Coronary artery (tissue), 2 donors: ENCODE data around the gene MRPL39.

Experiments
- DNase-seq: peaks from one replicate; pipeline ENCODE4 v3.0.0-alpha.2; 2017; ENCODE audit warnings: low spot score
- H3K27ac ChIP-seq, 2 donors: fragments of 200-600 bp; sonication (generic); one replicate each; pipeline ENCODE4 v1.5.1; 2016 to 2019
- H3K4me3 ChIP-seq: fragments of 200-600 bp; sonication (generic); 2 replicates; pipeline ENCODE4 v1.5.1; 2016; ENCODE audit warnings: mild to moderate bottlenecking, moderate library complexity
- CTCF ChIP-seq: fragments of 200-600 bp; sonication (generic); IDR thresholded peaks from one replicate; pipeline ENCODE4 v1.5.1; 2019; ENCODE audit warnings: antibody characterized with exemption

MRPL39 gene

GRCh38 chr21:25569084-25569483 is 38.2 kb downstream of the MRPL39 start:
- no peak overlapping the region for H3K27ac ChIP-seq
- H3K4me3 ChIP-seq, result no peak overlapping the region
- DNase-seq, result no peak
- TF ChIP-seq CTCF, result no peak

- H3K4me3 ChIP-seq, result no peak overlapping the region
- no peak for TF ChIP-seq CTCF
- H3K27ac ChIP-seq, result peak overlapping the region in 1 of 2 donors; percentile 21
- DNase-seq, result no peak
These were observed 39.0 kb downstream of the MRPL39 start for GRCh38 chr21:25568246-25568645.

- H3K4me3 ChIP-seq, result no peak overlapping the region
- H3K27ac ChIP-seq, result no peak overlapping the region
- DNase-seq, result no peak
- no peak for TF ChIP-seq CTCF
These were observed 39.8 kb downstream of the MRPL39 start for GRCh38 chr21:25567472-25567871.

GRCh38 chr21:25566645-25567044 is 40.6 kb downstream of the MRPL39 start:
- no peak for DNase-seq
- no peak overlapping the region for H3K27ac ChIP-seq
- no peak for TF ChIP-seq CTCF
- no peak overlapping the region for H3K4me3 ChIP-seq

GRCh38 chr21:25565272-25566211 is 41.7 kb downstream of the MRPL39 start:
- no peak for TF ChIP-seq CTCF
- DNase-seq, result no peak
- Histone ChIP-seq H3K4me3 (no peak overlapping the region), H3K27ac (no peak overlapping the region)

- DNase-seq, result no peak
- no peak overlapping the region for H3K27ac ChIP-seq
- H3K4me3 ChIP-seq, result no peak overlapping the region
- TF ChIP-seq CTCF, result no peak
These were observed 42.8 kb downstream of the MRPL39 start for GRCh38 chr21:25564349-25564948.
